Stimulated activated CD8-positive, alpha-beta memory T cell treated with anti-CD3 and anti-CD28 coated beads, Interleukin-15, amount 100 ng/mL, for 4 hours (primary cell): ENCODE data around the gene IGF2R.

ENCODE experiments used
- DNase-seq, 2 donors: peaks; one replicate each; pipeline ENCODE4 v3.0.0-alpha.2; 2020; ENCODE audit warnings: low read depth in 2 of 2

Gene IGF2R

DNA sequence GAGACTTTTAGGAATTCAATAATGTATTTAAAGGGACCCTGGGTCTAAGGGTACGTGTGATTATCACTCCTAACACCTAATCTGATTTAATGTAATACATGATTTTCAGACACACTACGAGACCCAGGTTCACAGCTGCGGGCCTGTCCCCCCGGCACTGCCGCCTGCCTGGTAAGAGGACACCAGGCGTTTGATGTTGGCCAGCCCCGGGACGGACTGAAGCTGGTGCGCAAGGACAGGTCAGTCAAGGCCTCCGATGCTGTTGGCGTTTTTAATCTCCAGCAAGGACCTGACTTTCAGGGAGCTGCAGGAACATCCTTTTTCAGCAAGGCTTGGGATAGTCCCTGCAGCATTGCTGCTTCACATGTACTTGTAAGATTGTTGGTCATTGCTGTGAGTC lies 58.2 kb downstream of the IGF2R start:
- DNase-seq = no peak

GRCh38 chr6:160027931-160028330 lies 59.0 kb downstream of the IGF2R start:
- no peak for DNase-seq

- DNase-seq = no peak
Observed at GRCh38 chr6:160028487-160029275, 59.8 kb downstream of the IGF2R start.

GRCh38 chr6:160029525-160029924 lies 60.6 kb downstream of the IGF2R start:
- DNase-seq = no peak

GRCh38 chr6:160030103-160030502 lies 61.2 kb downstream of the IGF2R start:
- no peak for DNase-seq

GRCh38 chr6:160031442-160031841 lies 62.6 kb downstream of the IGF2R start:
- no peak for DNase-seq

- DNase-seq = no peak
Observed at GRCh38 chr6:160031871-160032270, 63.0 kb downstream of the IGF2R start.

GRCh38 chr6:160032538-160032937 lies 63.7 kb downstream of the IGF2R start:
- no peak for DNase-seq

DNA sequence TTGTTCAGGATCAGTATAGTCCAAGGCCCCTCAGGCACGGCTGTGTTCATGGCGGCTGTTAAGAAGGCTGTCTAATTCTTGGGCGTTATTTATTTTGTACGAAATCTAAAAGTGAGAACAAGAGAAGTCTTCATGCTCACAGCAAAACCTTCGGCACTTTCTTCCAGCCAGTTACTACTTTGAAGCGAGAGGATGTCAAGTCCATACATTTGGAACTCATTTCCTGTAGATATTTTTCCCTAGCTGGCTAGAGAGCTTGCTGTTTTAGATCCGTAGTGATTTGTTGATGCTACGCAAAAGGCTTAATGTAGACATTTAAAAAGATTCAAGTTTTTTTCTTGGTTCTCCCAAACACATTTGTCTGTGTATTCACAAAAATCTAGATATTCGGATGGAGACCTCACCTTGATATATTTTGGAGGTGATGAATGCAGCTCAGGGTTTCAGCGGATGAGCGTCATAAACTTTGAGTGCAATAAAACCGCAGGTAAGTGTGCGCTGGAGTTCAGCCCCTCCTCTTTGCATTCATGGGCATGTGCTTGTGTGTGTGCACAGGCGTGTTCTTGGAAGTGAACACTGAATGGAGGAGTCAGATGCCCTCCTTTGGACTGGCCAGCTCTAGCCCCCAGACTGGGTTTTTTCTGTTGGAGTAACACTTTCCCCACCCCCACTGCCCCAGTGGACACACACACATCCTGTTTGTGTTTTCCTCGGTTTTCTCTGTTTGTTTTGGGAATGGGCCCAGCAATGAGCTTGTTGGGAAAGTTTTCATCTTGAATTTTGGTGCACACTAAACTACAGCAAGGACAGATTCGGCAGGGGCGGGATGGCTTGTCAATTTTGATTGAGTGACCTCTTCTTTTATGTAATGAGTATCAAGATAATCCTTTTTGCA lies 65.4 kb downstream of the IGF2R start:
- no peak for DNase-seq

DNA sequence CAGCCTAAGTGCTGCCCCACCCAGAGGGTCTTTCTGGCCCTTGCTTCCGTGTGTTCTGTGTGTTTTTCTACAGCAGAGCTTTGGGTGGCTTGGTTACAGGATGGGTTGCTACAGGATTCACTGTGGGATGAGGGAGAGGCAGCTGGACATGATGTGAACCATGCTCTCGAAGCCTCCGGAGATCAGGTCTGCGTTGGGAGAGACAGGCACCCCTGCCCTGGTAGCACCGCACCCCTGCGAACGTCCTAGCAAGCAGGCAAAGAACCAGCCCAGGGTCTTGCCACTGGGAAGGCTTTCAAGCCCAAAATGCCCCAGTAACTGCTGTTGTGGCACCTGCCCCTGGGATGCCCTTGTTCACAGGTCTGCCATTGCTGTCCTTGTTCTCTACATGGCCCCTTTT lies 66.4 kb downstream of the IGF2R start:
- no peak for DNase-seq

DNA sequence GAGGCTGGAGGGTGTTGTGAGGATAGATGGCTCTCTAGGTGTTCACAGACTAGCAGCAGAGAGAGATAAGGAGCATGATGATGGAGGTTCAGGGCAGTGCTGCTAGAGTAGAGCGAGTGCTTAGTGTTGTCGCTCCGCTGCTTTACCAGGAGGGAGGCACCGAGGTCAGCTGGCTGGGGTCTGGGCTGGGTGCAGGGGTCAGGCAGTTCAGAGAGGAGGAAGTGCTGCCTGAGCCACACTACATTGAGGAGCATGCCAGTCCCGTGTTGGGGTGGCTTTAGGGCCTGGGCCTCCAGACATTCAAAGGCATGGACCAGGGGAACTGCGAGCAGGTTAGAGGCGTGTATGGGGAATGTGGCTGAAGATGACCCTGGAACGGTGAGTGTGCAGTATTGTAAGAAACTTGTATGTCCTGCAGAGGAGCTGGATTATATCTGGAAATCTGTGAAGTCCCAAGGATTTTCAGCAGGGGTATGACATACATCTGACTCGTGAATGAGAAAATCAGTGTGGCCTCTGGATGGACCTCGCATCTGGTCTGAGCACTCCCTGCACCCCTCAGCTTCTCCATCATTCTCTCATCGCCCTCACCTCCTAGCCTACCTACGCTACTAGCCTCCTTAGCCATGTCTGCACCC lies 66.9 kb downstream of the IGF2R start:
- no peak for DNase-seq

DNA sequence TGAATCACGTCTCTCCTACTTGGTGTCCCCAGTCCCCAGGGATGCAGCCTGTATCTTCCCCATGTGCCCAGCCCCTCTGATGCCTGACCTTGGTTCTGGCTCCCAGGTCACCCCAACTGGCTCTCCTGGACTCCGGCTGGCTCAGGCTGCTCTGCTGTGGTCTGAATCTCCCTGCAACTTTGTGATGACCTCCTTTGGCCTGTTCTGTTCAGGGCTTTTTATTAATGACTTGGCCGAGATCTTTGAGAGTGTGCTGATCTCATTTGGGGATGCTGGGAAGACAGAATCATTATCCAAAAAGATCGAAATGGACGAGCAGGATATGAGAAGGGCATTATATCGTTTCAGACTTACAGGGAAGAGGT lies 67.4 kb downstream of the IGF2R start:
- DNase-seq = no peak

DNA sequence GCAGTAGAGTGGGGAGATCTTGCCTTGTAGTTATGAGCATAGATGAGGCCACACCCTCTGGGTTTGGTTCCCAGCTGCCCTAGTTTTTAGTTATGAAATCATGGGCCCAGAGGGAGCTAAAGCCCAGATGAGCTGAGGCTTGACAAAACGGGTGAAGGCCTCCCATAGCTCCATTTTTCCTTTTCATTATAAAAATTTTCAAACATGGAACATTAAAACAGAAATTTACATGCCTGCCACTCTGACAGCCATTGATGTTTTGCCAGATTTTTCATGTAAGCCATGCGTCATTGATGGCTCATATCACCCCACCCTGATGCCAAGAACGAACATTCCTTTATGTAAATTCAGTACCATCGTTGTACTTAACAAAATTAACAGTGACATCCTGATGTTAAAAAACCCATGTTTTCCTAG lies 67.9 kb downstream of the IGF2R start:
- no peak for DNase-seq

DNA sequence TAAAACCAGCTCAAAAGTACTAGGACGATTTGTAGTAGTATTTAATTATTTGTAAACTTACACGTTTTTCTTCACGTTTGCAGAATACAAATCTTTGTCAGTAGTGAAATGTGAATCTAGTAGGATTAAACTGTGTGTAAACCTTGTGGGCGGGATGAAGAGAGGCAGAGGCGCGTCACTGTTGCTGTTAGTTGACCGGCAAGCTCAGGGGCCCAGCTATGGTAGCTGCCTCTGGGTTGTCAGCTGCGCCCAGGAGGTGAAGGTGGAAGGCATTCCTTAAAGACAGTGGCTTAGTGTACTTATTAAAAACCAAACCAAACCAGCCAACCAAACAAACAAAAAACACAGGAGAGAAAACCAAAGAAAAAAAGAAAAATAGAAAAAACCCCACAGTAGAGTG lies 69.6 kb downstream of the IGF2R start:
- no peak for DNase-seq

DNA sequence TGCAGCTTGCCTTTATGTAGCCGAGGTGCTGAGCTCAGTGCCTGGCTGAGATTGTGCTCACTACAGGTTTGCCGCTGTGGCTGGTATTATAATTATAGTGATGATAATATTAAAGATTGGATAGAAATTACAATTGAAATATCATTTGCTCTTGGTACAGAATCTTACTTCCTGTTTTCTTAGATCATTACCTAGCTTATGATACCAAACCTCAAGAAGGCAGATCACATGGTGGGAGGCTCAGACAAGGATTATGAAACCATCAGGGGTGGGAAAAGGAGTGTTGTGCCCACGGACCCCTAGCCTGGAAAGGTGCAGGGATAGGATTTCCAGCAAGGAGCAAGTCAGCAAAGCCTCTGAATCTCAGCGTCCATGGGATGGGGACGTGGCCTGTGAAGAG lies 70.6 kb downstream of the IGF2R start:
- no peak for DNase-seq

DNA sequence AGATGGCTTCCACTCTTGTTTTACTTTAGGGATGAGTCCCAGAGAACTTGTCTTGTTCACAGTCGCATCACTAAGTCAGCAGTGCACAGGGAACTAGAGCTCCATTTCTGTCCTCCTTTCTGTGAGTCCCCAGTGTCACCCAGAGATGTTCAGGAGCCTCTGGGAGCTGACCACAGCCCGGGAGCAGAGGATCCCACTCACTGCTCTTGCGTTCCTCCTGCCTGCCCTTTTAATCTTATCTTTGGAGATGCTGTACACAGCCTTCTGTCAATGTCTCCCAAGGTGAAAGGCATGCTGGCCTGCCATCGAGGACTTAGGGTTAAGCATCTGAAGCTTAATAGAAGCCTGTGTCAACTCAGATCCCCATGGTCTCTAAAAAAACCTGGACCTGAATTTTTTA lies 71.2 kb downstream of the IGF2R start:
- DNase-seq = no peak

DNA sequence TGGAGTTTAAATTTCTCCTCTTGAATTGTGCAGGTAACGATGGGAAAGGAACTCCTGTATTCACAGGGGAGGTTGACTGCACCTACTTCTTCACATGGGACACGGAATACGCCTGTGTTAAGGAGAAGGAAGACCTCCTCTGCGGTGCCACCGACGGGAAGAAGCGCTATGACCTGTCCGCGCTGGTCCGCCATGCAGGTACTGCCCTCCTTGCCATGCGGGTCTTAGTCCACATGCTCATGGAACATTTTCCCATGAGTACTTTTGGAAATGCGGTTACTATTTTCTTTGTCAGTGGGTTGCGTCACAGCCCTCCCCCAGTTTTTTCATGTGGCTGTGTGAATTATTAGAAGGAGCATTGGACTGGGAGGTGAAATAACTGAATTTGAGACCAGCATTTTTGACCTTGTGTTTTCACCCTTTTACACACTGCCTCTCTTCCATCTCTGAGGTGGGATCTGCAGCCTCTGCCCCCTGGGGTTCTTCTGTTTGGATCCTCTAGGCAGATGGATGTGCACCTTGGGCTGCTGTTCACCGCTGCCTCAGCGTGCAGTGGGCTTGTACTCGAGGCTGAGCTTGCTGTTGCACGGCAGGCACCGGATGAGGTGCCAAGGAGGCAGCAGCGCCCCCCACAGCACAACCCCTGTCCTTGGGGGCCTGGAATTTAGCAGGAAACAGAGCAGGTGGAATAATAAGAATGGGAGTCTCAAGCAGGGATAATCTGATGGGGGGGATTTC lies 71.8 kb downstream of the IGF2R start:
- DNase-seq = no peak

DNA sequence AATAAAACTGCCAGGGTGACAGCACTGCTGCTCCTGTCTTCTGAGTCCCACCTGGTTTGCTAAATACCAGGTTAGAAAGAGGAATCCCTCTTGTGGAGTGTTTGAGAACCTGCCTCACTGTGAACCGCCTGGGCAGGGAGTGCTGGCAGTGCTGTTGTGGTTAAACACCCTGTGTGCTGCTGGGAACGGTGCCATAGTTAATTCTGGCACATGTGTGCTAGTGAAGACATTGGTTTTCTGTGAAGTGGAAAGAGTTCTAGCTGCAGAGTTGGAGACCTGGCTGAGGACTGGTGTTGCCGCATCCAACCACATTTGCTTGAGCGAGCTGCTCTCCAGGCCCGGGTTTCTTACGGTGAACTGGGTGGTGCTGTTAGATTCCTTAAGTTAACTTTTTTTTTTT lies 72.7 kb downstream of the IGF2R start:
- DNase-seq = no peak

GRCh38 chr6:160042014-160042773 lies 73.3 kb downstream of the IGF2R start:
- no peak for DNase-seq

DNA sequence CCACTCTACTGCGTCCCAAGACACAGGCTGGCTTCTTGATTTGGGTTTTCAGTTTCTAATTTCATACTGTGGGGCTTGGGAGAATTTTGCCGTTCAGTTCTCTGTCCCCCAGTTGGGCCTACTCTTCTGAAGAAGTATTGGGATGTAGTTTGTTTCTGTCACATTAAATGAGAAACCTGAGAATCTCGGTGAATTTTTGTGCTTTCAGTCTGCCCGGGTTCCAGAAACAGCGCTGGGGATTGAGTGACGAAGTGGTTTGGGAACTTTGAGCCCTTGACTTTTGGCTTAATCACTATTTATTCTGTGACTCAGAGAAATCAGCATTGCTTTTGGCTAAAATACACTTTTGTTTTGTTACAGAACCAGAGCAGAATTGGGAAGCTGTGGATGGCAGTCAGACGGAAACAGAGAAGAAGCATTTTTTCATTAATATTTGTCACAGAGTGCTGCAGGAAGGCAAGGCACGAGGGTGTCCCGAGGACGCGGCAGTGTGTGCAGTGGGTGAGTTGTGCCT lies 74.0 kb downstream of the IGF2R start:
- DNase-seq = no peak

GRCh38 chr6:160043784-160044183 lies 74.9 kb downstream of the IGF2R start:
- no peak for DNase-seq
